SU-DHL-6 (cell line): ENCODE measurements around the gene FSCN2.

Experiments used
- H2AFZ ChIP-seq: fragments of 200-600 bp; sonication (generic); 2 replicates; pipeline ENCODE4 v1.6.1; 2014; ENCODE audit warnings: low read depth, mild to moderate bottlenecking, moderate library complexity, mixed read lengths, antibody characterized with exemption, low read length; ENCODE audit not compliant: severe bottlenecking
- H3F3A ChIP-seq: fragments of 200-600 bp; shearing (Covaris generic); 2 replicates; pipeline ENCODE4 v1.6.0; 2016; ENCODE audit warnings: antibody characterized with exemption, mild to moderate bottlenecking; ENCODE audit not compliant: insufficient read depth
- H3K27ac ChIP-seq: fragments of 200-600 bp; sonication (generic); 2 replicates; pipeline ENCODE4 v1.5.1; 2016; ENCODE audit warnings: low read depth, mild to moderate bottlenecking, low read length, moderate library complexity, mixed read lengths
- H3K27me3 ChIP-seq: fragments of 200-600 bp; sonication (generic), shearing (Covaris generic); 2 replicates; pipeline ENCODE4 v1.6.0; 2014; ENCODE audit warnings: mild to moderate bottlenecking, low read length
- H3K36me3 ChIP-seq: fragments of 200-600 bp; sonication (generic); 2 replicates; pipeline ENCODE4 v1.6.1; 2014; ENCODE audit warnings: mild to moderate bottlenecking, low read length, mixed read lengths
- H3K4me2 ChIP-seq: fragments of 300-600, 200-600 bp; shearing (Covaris generic), sonication (generic); 2 replicates; pipeline ENCODE4 v1.6.0; 2014; ENCODE audit warnings: low read length, low read depth, mild to moderate bottlenecking; ENCODE audit not compliant: poor library complexity, severe bottlenecking
- H3K4me3 ChIP-seq: fragments of 200-600 bp; sonication (generic); 2 replicates; pipeline ENCODE4 v1.5.1; 2014; ENCODE audit warnings: antibody characterized with exemption, low read length, mild to moderate bottlenecking, mixed read lengths; ENCODE audit not compliant: insufficient read depth, poor library complexity, severe bottlenecking
- H3K79me2 ChIP-seq: fragments of 200-600 bp; sonication (generic); 2 replicates; pipeline ENCODE4 v1.6.1; 2014; ENCODE audit warnings: mild to moderate bottlenecking, low read length, moderate library complexity; ENCODE audit not compliant: insufficient read depth
- H3K9ac ChIP-seq: fragments of 200-600 bp; sonication (generic); 2 replicates; pipeline ENCODE4 v1.7.0; 2014; ENCODE audit warnings: mild to moderate bottlenecking, low read length
- H3K9me2 ChIP-seq: fragments of 200-600 bp; sonication (generic); replicated peaks from 2 replicates; pipeline ENCODE4 v1.6.1; 2014; ENCODE audit warnings: low read length; ENCODE audit not compliant: insufficient read depth
- H3K9me3 ChIP-seq: fragments of 200-600 bp; sonication (generic); 2 replicates; pipeline ENCODE4 v1.6.1; 2014; ENCODE audit warnings: low read length, mixed read lengths; ENCODE audit not compliant: insufficient read depth
- H4K20me1 ChIP-seq: fragments of 200-600 bp; sonication (generic); 2 replicates; pipeline ENCODE4 v1.6.1; 2014; ENCODE audit warnings: low read depth, mild to moderate bottlenecking, antibody characterized with exemption, low read length, moderate library complexity, mixed read lengths
- EZH2phosphoT487 ChIP-seq: fragments of 200-600 bp; sonication (generic), shearing (Covaris generic); conservative IDR thresholded peaks from 2 replicates; pipeline ENCODE4 v1.6.1; 2018; ENCODE audit warnings: mild to moderate bottlenecking, antibody characterized with exemption, low read length, moderate library complexity, mixed read lengths
- TF ChIP-seq, protein P1 (sequence below): fragments of 200-600 bp; sonication (generic); IDR thresholded peaks from one replicate; pipeline ENCODE4 v1.5.1; 2017; ENCODE audit warnings: antibody characterized with exemption, mild to moderate bottlenecking, low read length, moderate library complexity; ENCODE audit not compliant: insufficient read depth, poor library complexity, severe bottlenecking

The FSCN2 gene

DNA sequence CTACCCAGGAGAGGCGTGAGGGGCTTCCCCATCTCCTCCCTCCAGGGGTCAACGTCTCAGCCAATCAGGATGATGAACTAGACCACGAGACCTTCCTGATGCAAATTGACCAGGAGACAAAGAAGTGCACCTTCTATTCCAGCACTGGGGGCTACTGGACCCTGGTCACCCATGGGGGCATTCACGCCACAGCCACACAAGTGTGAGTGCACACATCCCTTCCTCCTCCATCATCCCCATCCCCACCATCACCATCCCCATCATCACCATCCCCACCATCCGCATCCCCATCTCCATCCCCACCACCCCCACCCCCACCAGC, 6.8 kb downstream of the FSCN2 start:
- Histone ChIP-seq H3K36me3 (no peaks in the 10 kb centered on the region), H3K79me2 (no peaks in the 10 kb centered on the region), H3K9me3 (no peaks in the 10 kb centered on the region), H4K20me1 (no peaks in the 10 kb centered on the region; the same call in 1 of the 2 replicates), H3K9me2 (no peaks in the 10 kb centered on the region), H3F3A (no peaks in the 10 kb centered on the region), H2AFZ (no peak overlapping the region), H3K9ac (no peak overlapping the region), H3K4me2 (no peak overlapping the region), H3K27ac (no peak overlapping the region), H3K27me3 (no peaks in the 10 kb centered on the region), H3K4me3 (no peak overlapping the region)
- TF ChIP-seq EZH2phosphoT487, result no peak
- TF ChIP-seq, protein P1, sequence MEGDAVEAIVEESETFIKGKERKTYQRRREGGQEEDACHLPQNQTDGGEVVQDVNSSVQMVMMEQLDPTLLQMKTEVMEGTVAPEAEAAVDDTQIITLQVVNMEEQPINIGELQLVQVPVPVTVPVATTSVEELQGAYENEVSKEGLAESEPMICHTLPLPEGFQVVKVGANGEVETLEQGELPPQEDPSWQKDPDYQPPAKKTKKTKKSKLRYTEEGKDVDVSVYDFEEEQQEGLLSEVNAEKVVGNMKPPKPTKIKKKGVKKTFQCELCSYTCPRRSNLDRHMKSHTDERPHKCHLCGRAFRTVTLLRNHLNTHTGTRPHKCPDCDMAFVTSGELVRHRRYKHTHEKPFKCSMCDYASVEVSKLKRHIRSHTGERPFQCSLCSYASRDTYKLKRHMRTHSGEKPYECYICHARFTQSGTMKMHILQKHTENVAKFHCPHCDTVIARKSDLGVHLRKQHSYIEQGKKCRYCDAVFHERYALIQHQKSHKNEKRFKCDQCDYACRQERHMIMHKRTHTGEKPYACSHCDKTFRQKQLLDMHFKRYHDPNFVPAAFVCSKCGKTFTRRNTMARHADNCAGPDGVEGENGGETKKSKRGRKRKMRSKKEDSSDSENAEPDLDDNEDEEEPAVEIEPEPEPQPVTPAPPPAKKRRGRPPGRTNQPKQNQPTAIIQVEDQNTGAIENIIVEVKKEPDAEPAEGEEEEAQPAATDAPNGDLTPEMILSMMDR, result no peak

DNA sequence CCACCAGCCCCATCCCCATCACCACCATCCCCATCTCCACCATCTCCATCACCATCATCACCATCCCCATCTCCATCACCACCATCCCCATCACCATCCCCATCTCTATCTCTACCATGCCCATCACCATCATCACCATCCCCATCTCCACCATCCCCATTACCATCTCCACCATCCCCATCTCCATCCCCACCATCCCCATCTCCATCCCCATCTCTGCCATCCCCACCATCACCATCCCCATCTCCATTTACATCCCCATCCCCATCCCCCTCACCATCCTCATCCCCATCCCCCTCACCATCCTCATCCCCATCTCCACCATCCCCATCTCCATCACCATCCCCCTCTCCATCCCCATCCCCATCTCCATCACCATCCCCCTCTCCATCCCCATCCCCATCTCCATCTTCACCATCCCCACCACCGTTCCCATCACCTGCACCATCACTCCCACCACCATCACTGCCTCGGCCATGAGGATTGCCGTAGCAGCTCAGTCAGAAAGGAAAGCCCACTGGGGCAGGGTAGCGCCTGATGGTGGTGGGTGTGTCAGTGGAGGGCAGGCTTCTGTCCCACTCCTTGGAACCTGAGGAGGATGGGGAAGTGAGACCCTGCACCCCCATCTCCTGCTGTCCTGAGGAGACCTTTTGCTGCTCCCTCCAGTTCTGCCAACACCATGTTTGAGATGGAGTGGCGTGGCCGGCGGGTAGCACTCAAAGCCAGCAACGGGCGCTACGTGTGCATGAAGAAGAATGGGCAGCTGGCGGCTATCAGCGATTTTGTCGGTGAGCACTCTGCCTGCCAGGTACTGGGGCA, 7.5 kb downstream of the FSCN2 start:
- Histone ChIP-seq H3K36me3 (no peaks in the 10 kb centered on the region), H3K79me2 (no peaks in the 10 kb centered on the region), H3K4me2 (no peak overlapping the region), H3K27ac (no peak overlapping the region), H2AFZ (no peak overlapping the region), H3K4me3 (no peak overlapping the region), H4K20me1 (no peaks in the 10 kb centered on the region; the same call in 1 of the 2 replicates), H3K9me3 (no peaks in the 10 kb centered on the region), H3K27me3 (no peaks in the 10 kb centered on the region), H3K9ac (no peak overlapping the region), H3F3A (no peaks in the 10 kb centered on the region), H3K9me2 (no peaks in the 10 kb centered on the region)
- TF ChIP-seq EZH2phosphoT487, result no peak
- TF ChIP-seq, protein P1, result no peak

DNA sequence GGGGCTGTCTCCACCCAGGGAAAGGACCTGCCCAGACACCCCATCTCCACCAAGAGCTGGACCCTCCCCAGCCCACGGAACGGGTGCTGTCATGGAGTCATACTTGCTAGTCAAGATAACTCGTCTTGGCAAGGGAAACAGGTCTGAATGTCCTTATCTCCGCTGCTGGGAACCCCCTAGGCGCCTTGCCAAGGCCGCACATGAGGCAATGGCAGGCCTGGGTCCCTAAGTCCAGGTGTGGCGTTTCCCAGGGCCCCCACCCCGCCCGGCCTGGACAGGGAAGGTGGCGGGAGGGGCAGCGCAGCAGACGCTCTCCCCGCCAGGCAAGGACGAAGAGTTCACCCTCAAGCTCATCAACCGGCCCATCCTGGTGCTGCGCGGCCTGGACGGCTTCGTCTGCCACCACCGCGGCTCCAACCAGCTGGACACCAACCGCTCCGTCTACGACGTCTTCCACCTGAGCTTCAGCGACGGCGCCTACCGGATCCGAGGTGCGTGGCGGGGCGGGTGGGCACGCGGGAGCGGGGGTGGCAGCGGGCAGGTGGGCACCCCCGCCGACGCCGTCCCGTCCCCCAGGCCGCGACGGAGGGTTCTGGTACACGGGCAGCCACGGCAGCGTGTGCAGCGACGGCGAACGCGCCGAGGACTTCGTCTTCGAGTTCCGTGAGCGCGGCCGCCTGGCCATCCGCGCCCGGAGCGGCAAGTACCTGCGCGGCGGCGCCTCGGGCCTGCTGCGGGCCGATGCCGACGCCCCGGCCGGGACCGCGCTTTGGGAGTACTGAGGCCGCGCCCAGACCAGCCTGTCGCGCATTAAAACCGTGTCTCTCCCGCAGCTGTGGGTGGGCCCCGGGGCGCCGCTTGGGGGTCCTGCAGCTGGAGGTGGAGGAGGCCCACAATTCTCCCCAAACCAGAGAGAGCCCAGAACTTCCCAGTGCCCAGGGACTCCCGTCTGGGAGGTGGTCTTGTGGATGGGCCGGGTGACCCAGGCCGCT, 8.4 kb downstream of the FSCN2 start:
- Histone ChIP-seq H4K20me1 (no peaks in the 10 kb centered on the region; the same call in 1 of the 2 replicates), H3K9me2 (no peaks in the 10 kb centered on the region), H3K4me2 (no peak overlapping the region), H3K9ac (no peak overlapping the region), H3K79me2 (no peaks in the 10 kb centered on the region), H2AFZ (no peak overlapping the region), H3K9me3 (no peaks in the 10 kb centered on the region), H3K4me3 (no peak overlapping the region), H3K27ac (no peak overlapping the region), H3F3A (no peaks in the 10 kb centered on the region), H3K27me3 (no peaks in the 10 kb centered on the region), H3K36me3 (no peaks in the 10 kb centered on the region)
- TF ChIP-seq, protein P1, result no peak
